GM15510 (cell line): ENCODE results near the gene RHEBL1.

Experiments used
- POLR2A ChIP-seq: IDR thresholded peaks from 3 replicates; pipeline ENCODE4 v1.6.1; 2011; ENCODE audit warnings: borderline replicate concordance; ENCODE audit not compliant: insufficient read length; ENCODE audit errors: extremely low read depth

RHEBL1 gene

GRCh38 chr12:49050507-49051372 is 19.0 kb downstream of the RHEBL1 start:
- TF ChIP-seq POLR2A: no peak

DNA sequence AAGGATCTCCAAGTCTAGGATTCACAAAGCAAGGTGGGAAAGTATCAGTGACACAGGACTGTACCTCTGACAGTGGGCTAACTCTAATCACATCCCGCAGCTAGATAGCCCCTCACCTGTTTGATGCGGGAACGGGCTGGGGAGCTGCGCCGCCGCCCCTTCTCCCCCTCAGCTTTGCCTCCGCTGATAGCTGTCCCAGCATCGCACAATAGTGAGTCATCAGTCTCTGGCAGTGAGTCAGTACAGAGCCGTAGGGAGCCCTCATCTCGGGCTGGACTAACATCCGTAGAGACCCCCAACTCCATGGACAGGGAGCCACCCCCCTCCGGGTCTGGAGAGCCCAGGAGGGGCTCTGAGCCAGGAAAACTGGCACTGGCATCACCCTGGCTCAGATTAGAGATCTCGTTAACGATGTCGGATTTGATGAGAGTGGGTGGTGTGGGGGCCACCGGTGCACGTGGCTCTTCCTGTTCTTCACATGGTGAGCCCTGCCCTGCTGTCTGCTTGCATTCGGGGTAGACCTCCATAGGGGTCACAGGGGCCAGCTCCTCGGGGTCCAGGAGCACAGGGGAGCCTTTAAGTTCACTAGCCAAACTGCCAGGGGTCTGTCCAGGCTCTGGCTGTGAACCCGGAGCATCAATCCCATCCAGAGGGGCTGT is 20.1 kb downstream of the RHEBL1 start:
- no peak for TF ChIP-seq POLR2A

DNA sequence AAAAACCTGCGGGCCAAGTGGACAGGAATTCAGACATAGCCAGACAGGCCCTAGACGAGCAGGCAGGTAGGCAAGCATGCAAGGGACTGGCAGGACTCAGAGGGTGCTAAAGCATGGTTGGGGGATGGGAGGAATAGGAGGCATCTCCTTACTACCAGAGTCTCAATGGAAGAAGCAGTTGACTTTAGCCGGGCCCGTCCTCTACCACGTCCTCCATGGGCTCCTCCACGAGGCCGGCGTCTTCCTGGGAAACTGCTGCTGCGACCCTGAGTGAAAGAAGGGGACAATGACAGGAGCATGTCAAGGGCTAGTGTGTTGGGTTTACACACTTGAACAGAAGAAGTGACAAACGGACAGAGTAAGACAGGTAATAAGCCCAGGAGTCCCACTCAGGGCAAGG is 20.8 kb downstream of the RHEBL1 start:
- TF ChIP-seq POLR2A: no peak

DNA sequence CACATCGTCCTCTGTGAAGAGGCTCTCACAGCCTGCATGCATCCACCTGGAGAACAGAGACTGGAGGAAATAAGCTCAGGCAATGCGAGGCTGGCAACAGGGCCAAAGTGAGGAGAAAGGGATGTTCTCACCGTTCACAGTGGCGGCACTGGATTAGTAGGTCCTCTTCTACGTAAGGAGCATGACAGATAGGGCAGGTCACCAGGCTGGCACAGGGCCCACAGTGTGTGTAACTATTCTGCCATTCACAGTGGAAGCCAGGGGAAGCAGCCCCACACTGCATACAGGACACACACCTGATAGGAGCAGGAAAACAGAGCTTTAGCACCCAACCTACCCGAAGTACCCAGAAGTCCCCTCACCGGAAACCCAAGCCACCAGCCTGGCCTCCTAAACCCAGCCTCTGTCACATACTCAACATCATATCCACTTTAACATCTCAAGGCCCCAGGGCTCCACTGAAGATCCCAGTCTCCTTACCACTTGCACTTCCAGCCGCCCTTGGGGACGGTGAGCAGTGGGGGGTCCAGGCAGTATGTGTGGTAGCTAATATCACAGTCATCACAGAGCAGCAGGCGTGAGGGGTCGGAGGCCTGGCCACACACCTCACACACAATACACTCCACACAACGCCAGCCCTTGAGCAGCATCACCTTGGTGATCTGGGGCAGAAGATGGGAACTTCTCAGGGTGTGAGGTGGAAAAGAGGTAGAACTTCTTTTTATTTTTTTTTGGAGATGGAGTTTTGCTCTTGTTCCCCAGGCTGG is 23.5 kb downstream of the RHEBL1 start:
- no peak for TF ChIP-seq POLR2A

GRCh38 chr12:49044660-49045059 is 25.1 kb downstream of the RHEBL1 start:
- TF ChIP-seq POLR2A: no peak

DNA sequence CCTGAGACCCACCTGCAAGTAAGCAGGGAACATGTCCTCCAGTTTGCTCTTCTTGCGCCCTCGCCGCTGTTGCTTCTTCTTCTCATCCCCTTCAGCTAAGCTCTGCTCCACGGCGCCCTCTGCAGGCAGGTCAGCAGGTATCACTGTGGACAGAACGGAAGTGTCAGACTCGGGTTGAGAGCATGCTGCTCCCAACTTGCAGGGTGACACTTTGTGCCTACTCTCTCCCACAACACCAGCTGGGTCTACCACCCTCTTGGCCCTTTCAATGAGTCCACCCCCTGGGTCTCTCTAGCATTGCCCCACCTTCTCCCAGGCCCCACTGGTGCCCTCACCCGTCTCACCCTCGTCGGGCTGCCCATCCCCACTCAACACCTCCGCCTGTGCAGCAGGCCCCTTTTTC is 25.9 kb downstream of the RHEBL1 start:
- no peak for TF ChIP-seq POLR2A

GRCh38 chr12:49043241-49043640 is 26.5 kb downstream of the RHEBL1 start:
- no peak for TF ChIP-seq POLR2A

DNA sequence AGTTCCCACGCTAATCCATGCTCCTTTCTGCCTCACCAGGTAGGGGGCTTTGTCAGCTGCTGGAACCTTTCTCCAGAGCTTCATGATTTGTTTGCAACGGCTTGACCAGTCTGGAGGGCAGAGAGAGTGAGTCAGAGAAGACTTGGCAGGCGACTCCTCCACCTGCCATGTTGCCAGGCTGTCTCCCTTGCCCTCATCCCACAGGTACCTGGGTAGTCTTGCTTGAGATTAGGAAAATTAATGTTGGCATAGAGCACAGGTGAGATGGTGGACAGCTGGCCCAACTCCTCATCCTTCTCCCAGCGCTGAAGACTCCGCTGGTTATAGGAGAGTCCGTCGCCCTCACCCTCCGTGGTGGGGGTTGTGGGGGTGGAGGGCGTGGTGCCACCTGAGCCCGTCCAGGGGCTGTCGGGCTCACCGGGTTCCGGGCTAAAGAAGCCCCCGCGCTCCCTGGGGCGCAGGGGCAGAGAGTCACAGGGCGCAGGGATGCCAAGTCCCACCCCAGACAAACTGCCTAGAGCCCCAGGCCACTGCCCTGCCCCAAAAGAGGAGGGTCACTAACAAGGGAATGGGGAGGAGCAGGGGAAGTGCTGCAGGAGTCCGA is 27.8 kb downstream of the RHEBL1 start:
- TF ChIP-seq POLR2A: no peak

DNA sequence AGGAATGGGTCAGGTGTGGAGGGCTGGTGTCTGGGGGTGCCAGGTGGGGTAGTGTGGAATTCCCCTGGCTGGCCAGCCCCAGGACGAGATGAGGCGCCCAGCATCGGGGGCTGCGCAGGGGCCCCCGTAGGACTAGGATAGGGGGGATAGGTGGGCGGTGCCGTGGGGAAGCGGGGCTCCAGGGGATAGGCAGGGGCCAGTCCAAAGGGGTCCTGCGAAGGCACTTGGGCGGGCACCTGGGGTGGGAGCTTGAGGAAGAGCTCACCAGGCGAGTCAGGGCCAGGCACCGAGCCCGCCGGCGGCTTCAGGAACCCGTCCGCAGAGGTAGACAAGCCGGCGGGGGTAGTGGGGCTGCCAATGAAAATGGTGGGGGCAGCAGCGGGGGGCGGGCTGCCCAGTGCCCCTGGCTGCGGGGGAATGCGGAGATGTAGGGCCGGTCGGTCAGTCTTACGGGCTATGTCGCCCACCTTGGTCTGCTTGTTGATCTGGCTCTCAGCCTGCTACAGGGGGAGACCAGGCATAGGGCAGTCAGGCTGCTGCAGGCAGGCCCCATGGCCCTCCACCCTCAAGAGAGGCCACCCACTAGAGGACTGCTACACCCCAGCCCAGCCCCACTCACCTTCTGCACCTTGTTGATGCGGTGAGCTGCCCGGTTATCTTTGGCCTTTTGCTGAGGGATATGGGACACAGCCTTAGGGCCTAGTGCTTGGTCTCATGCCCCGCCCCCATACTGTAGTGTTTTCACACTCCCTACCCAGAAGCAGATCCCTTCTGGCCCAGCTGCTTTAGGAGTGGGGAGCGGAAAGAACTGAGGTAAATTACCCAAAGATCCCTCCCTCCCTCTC is 28.5 kb downstream of the RHEBL1 start:
- TF ChIP-seq POLR2A: no peak

- TF ChIP-seq POLR2A: no peak
Measured at GRCh38 chr12:49040364-49040855, 29.4 kb downstream of the RHEBL1 start.

DNA sequence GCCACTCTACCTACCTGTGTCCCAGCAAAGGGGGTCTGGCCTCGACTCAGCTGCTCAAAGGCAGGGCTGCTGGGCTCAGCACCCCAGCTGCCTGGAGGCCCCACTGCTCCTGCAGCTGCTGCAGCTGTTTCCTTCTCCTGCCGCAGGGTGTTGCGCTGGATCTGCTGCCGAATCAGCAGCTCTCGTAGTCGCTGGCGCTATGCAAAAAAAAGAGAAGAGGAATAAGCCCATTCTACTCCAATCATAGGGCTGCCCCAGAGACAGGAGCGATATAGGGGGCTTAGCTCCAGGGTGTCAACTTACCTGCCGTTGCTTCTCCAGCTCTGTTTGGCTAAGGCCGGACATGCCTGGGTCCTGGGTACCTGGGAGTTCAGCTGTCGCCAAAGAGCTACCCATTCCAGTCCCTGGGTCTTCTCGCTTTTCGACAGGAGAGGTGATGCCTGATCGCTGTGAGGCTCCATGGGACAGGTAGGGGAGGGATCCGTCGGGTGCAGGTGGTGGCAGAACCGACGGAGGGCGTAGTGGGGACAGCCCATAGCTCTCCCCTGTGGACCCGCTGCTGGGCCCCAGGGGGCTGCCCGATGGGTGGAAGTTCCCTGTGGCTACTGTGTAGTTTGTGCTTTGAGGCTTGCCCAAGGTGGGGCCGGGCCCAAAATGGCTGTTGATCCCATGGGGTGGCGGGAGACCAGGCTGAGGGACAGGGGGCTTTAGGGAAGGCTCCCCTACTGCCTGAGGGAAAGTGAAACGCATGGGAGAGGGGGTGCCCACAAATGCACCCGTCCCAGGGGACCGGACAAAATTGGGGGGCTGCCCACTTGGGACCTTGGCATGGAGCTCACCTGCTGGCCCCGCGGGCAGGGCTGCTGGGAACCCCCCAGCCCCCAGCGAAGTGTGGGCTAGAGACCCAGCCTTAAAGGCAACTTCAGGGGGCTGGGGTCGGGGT is 30.1 kb downstream of the RHEBL1 start:
- TF ChIP-seq POLR2A: no peak

DNA sequence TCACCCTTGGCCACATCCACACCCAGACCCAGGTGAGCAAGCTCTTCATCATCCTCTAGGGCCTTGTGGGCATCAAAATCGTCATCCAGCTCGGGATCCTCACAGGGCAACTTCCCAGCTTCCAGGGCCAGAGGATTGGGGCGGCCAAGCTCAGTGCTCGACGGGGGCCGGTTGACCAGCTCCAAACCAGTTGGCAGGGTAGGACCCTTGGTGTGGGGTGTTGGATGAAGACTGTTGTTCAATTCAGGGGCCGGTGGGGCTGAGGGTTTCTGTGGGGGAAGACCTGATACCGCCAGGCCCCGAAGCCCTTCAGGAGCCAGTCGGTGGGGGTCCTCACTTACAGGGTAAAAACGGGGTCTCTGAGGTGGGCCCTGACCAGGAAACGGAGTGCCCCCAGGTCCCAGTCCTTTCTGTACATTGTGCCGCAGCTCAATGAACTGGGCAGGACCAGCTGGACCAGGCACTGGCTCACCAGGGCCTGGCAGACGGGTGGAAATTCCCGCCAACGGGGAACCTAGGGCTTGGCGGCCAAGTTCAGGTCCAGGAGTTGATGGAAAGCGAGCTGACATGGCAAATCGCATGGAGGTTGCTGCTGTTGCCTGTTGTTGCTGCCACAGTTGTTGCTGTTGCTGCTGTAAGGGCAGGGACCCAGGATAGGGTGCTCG is 31.4 kb downstream of the RHEBL1 start:
- TF ChIP-seq POLR2A: no peak
